Fibroblast of peridontal ligament (primary cell): ENCODE data around the gene PCNP.
"Not testable (repeated sequence)": the region's sequence is repeated elsewhere in the genome, so short reads cannot be mapped to it uniquely, and the experiment has no call there.

Experiments
- DNase-seq: peaks from one replicate; pipeline ENCODE4 v3.0.0-alpha.2; 2010; ENCODE audit errors: extremely low read depth

Gene PCNP

GRCh38 chr3:101573449-101574387 lies at the start of gene PCNP:
TSS of gene PCNP (plus strand) at chr3:101574180. CDS start at chr3:101574216, 36 bp downstream.
- peak; percentile 99 for DNase-seq

GRCh38 chr3:101527441-101527840 lies 46.5 kb upstream of the PCNP start:
- no peak for DNase-seq

GRCh38 chr3:101527906-101528305 lies 46.1 kb upstream of the PCNP start:
- no peak for DNase-seq

- DNase-seq = no peak
These were observed 43.9 kb upstream of the PCNP start for GRCh38 chr3:101529816-101530685.

- DNase-seq = no peak
These were observed 43.3 kb upstream of the PCNP start for GRCh38 chr3:101530686-101531047.

GRCh38 chr3:101531473-101532086 lies 42.4 kb upstream of the PCNP start:
- no peak for DNase-seq

GRCh38 chr3:101532783-101533602 lies 41.0 kb upstream of the PCNP start:
- no peak for DNase-seq

- no peak for DNase-seq
These were observed 40.4 kb upstream of the PCNP start for GRCh38 chr3:101533603-101533968.

GRCh38 chr3:101535221-101535620 lies 38.8 kb upstream of the PCNP start:
- DNase-seq = no peak

GRCh38 chr3:101536266-101536665 lies 37.7 kb upstream of the PCNP start:
- DNase-seq = no peak

- DNase-seq = not testable (repeated sequence)
These were observed 37.0 kb upstream of the PCNP start for GRCh38 chr3:101536955-101537354.

GRCh38 chr3:101542957-101543356 lies 31.0 kb upstream of the PCNP start:
- no peak for DNase-seq

- no peak for DNase-seq
These were observed 29.7 kb upstream of the PCNP start for GRCh38 chr3:101544161-101544850.

GRCh38 chr3:101548527-101549105 lies 25.4 kb upstream of the PCNP start:
- no peak for DNase-seq

- DNase-seq = no peak
These were observed 24.5 kb upstream of the PCNP start for GRCh38 chr3:101549473-101549872.

- not testable (repeated sequence) for DNase-seq
These were observed 22.5 kb upstream of the PCNP start for GRCh38 chr3:101551359-101552081.

- DNase-seq = not testable (repeated sequence)
These were observed 20.6 kb upstream of the PCNP start for GRCh38 chr3:101553381-101553780.

GRCh38 chr3:101556064-101556463 lies 17.9 kb upstream of the PCNP start:
- DNase-seq = no peak

- peak; percentile 94 for DNase-seq
These were observed 12.2 kb upstream of the PCNP start, which contains the start of gene TRMT10C for GRCh38 chr3:101561630-101562328. TSS of gene TRMT10C (plus strand) at chr3:101561868. CDS start at chr3:101564782, 2,914 bp downstream.
